ENCODE measurements around the gene TTLL9. TPM values are rescaled to one million over a fixed set of nuclear protein-coding genes. Genes with fewer than 3 reads are reported as not detected.

The TTLL9 gene
- total and polyA plus RNA-seq, 2 of the 13 experiments (the other 11 are each of a cell fraction or from before 2014, with no cell fraction given) = not detected

DNA sequence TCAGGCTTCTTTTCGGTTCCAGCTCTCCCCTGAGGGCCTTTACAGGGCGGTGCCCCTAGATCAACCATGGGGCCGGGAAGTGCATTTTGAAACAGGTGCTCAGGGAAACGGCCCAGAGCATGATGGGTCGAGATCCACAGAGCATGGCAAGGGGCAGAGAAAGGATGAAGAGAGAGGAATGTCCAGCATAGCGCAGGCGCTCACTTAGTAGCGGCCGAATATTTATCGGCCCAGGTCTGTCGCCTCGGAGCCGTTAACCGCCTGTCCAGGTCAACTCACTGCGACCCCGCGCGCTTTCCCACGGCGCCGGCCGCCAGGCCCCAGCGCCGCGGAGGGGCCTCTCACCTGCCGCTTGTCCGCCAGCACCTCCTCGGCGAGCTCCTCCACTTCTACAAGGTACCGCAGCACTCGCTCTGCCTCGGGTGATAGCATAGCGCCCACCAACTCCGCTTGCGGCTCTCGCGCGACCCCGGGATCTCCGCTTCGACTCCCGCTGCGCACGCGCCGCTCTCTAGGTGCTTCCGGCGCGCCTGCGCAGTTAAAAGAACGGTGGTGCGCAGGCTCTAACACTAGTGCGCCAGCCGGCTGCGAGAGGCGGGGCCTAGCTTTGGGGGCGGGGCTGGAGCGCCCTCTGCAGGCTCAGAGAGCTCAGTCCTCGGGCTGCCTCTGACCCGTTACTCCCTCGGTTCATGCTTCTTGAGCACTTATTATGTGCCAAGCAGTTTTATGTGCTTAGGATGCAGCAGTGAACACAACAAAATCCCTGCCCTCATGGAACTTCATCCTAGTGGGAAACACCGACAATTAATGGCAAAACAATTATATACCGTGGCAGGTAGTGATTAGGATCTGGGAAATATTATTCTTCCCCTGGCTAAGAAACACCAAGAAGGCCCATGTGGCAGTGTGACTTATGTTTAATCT lies 81.4 kb downstream of the TTLL9 start, which contains the start of gene PDRG1 (continued):
- TF ChIP-seq ZNF800 (CRISPR knock-in tag; IDR thresholded peaks at IDR 0.05) (peak; percentile 84), POLR2AphosphoS2 (IDR thresholded peaks at IDR 0.05; ENCODE audit: low read depth, low read length) (no peak), NFRKB (IDR thresholded peaks at IDR 0.05) (no peak), ZNF678 (CRISPR knock-in tag; IDR thresholded peaks at IDR 0.05) (no peak), POLR2G (IDR thresholded peaks at IDR 0.05; ENCODE audit: low read depth, low read length) (peak; percentile 99), ZFP62 (CRISPR knock-in tag; IDR thresholded peaks at IDR 0.05) (no peak; the same call in 1 of the 2 replicates), ZNF496 (CRISPR knock-in tag; IDR thresholded peaks at IDR 0.05; ENCODE audit: insufficient replicate concordance) (no peak), ZNF639 (CRISPR knock-in tag; conservative IDR thresholded peaks at IDR 0.05) (peak; percentile 49; the same call in 1 of the 2 replicates), ZBTB26 (CRISPR knock-in tag; IDR thresholded peaks at IDR 0.05; ENCODE audit: borderline replicate concordance) (peak; percentile 36), ZSCAN20 (CRISPR knock-in tag; IDR thresholded peaks at IDR 0.05; ENCODE audit: borderline replicate concordance) (peak; percentile 98), ZBTB10 (CRISPR knock-in tag; IDR thresholded peaks at IDR 0.05; ENCODE audit: borderline replicate concordance) (no peak)
- TF ChIP-seq, protein P1, sequence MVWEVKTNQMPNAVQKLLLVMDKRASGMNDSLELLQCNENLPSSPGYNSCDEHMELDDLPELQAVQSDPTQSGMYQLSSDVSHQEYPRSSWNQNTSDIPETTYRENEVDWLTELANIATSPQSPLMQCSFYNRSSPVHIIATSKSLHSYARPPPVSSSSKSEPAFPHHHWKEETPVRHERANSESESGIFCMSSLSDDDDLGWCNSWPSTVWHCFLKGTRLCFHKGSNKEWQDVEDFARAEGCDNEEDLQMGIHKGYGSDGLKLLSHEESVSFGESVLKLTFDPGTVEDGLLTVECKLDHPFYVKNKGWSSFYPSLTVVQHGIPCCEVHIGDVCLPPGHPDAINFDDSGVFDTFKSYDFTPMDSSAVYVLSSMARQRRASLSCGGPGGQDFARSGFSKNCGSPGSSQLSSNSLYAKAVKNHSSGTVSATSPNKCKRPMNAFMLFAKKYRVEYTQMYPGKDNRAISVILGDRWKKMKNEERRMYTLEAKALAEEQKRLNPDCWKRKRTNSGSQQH (CRISPR knock-in tag; IDR thresholded peaks at IDR 0.05; ENCODE audit: low read depth) = no peak; the same call in none of the 2 replicates

Data from HepG2 (cell line).